H9 (cell line): Measurements from ENCODE around the gene DLG1. TPM values are rescaled to one million over a fixed set of nuclear protein-coding genes. Genes with fewer than 3 reads are reported as not detected.

Experiments used
- DNase-seq: peaks from one replicate; pipeline ENCODE4 v3.0.0-alpha.2; 2017
- H2AFZ ChIP-seq: one replicate; pipeline ENCODE4 v1.6.1; 2013; ENCODE audit warnings: mild to moderate bottlenecking, low read length, control low read depth, moderate library complexity
- H2AK5ac ChIP-seq: 2 replicates; pipeline ENCODE4 v1.6.1; 2013; ENCODE audit warnings: low read length, control low read depth, mixed read lengths; ENCODE audit not compliant: insufficient read length
- H2BK120ac ChIP-seq: one replicate; pipeline ENCODE4 v1.6.1; 2013; ENCODE audit warnings: low read depth, mild to moderate bottlenecking, low read length, control low read depth, inconsistent platforms; ENCODE audit not compliant: poor library complexity, severe bottlenecking
- H2BK12ac ChIP-seq: 2 replicates; pipeline ENCODE4 v1.6.1; 2013; ENCODE audit warnings: low read length, control low read depth, mixed read lengths, low read depth; ENCODE audit not compliant: insufficient read length
- H2BK15ac ChIP-seq: 2 replicates; pipeline ENCODE4 v1.6.1; 2013; ENCODE audit warnings: low read depth, low read length, control low read depth
- H2BK20ac ChIP-seq: one replicate; pipeline ENCODE4 v1.6.1; 2013; ENCODE audit warnings: low read depth, mild to moderate bottlenecking, low read length, control low read depth, inconsistent platforms; ENCODE audit not compliant: poor library complexity, severe bottlenecking
- H2BK5ac ChIP-seq: 2 replicates; pipeline ENCODE4 v1.6.1; 2013; ENCODE audit warnings: low read length, control low read depth, mixed read lengths; ENCODE audit not compliant: insufficient read length
- H3K14ac ChIP-seq: 2 replicates; pipeline ENCODE4 v1.6.1; 2013; ENCODE audit warnings: low read length, control low read depth; ENCODE audit not compliant: insufficient read depth
- H3K18ac ChIP-seq: 2 replicates; pipeline ENCODE4 v1.6.1; 2013; ENCODE audit warnings: low read depth, mild to moderate bottlenecking, mixed read lengths, low read length, control low read depth; ENCODE audit not compliant: insufficient read length
- H3K23ac ChIP-seq: 2 replicates; pipeline ENCODE4 v1.6.1; 2013; ENCODE audit warnings: low read length, control low read depth, mixed read lengths, low read depth; ENCODE audit not compliant: insufficient read length
- H3K23me2 ChIP-seq: 2 replicates; pipeline ENCODE4 v1.6.1; 2013; ENCODE audit warnings: low read depth, mild to moderate bottlenecking, mixed read lengths, low read length, control low read depth; ENCODE audit not compliant: insufficient read length, poor library complexity, severe bottlenecking
- H3K27ac ChIP-seq: 2 replicates; pipeline ENCODE4 v1.5.1; 2013; ENCODE audit warnings: low read length, control low read depth, mixed read lengths, low read depth; ENCODE audit not compliant: insufficient read length
- H3K27me3 ChIP-seq: 2 replicates; pipeline ENCODE4 v1.6.1; 2013; ENCODE audit warnings: low read length, control low read depth, inconsistent platforms; ENCODE audit not compliant: insufficient read depth
- H3K4ac ChIP-seq: 2 replicates; pipeline ENCODE4 v1.6.1; 2013; ENCODE audit warnings: low read depth, mild to moderate bottlenecking, control low read depth, inconsistent platforms, low read length, moderate library complexity
- H3K4me1 ChIP-seq: 2 replicates; pipeline ENCODE4 v1.6.1; 2013; ENCODE audit warnings: low read length, control low read depth, inconsistent platforms; ENCODE audit not compliant: insufficient read depth
- H3K4me2 ChIP-seq: 2 replicates; pipeline ENCODE4 v1.6.1; 2013; ENCODE audit warnings: low read length, control low read depth, mixed read lengths; ENCODE audit not compliant: insufficient read length, insufficient read depth
- H3K56ac ChIP-seq: 2 replicates; pipeline ENCODE4 v1.6.1; 2013; ENCODE audit warnings: low read depth, mild to moderate bottlenecking, mixed read lengths, low read length, control low read depth; ENCODE audit not compliant: insufficient read length
- H3K79me1 ChIP-seq: 2 replicates; pipeline ENCODE4 v1.6.1; 2013; ENCODE audit warnings: low read depth, mild to moderate bottlenecking, moderate library complexity, low read length, control low read depth, inconsistent platforms; ENCODE audit not compliant: insufficient read depth, poor library complexity, severe bottlenecking
- H3K79me2 ChIP-seq: 2 replicates; pipeline ENCODE4 v1.6.1; 2013; ENCODE audit warnings: low read length, control low read depth, inconsistent platforms; ENCODE audit not compliant: insufficient read depth
- H3K9ac ChIP-seq: 2 replicates; pipeline ENCODE4 v1.6.1; 2013; ENCODE audit warnings: low read length, control low read depth, mixed read lengths; ENCODE audit not compliant: insufficient read length; ENCODE audit errors: extremely low read depth
- H3K9me3 ChIP-seq: one replicate; pipeline ENCODE4 v1.6.1; 2013; ENCODE audit warnings: low read depth, low read length, inconsistent platforms; ENCODE audit not compliant: control insufficient read depth
- H3T11ph ChIP-seq: one replicate; pipeline ENCODE4 v1.6.1; 2013; ENCODE audit warnings: mild to moderate bottlenecking, low read length, control low read depth, inconsistent platforms
- H4K20me1 ChIP-seq: one replicate; pipeline ENCODE4 v1.6.1; 2013; ENCODE audit not compliant: control insufficient read depth, insufficient read length, insufficient read depth
- H4K5ac ChIP-seq: 2 replicates; pipeline ENCODE4 v1.6.1; 2013; ENCODE audit warnings: low read depth, mild to moderate bottlenecking, mixed read lengths, low read length, control low read depth; ENCODE audit not compliant: insufficient read length
- H4K8ac ChIP-seq: replicated peaks from 2 replicates; pipeline ENCODE4 v1.6.1; 2013; ENCODE audit warnings: low read length, control low read depth, mixed read lengths, low read depth; ENCODE audit not compliant: insufficient read length
- H4K91ac ChIP-seq: 2 replicates; pipeline ENCODE4 v1.6.1; 2013; ENCODE audit warnings: low read depth, mild to moderate bottlenecking, moderate library complexity, mixed read lengths, low read length, control low read depth; ENCODE audit not compliant: insufficient read length
- H3K27ac Mint-ChIP-seq, 3 experiments: 2 replicates in 2 of 3; 3 replicates in 1 of 3; pipeline ENCODE4 v1.8.0; 2020 to 2021; ENCODE audit warnings: mixed read lengths in 3 of 3, mild to moderate bottlenecking in 1 of 3, moderate library complexity in 1 of 3
- H3K27me3 Mint-ChIP-seq: 2 replicates; pipeline ENCODE4 v1.8.0; 2021; ENCODE audit warnings: low read depth, mild to moderate bottlenecking, moderate library complexity, mixed read lengths
- H3K36me3 Mint-ChIP-seq, 3 experiments: 2 replicates in 2 of 3; 3 replicates in 1 of 3; pipeline ENCODE4 v1.8.0; 2020 to 2021; ENCODE audit warnings: low read depth in 3 of 3, mixed read lengths in 3 of 3; ENCODE audit not compliant: insufficient read depth in 1 of 3
- H3K4me1 Mint-ChIP-seq, 2 experiments: 2 replicates each; pipeline ENCODE4 v1.8.0; 2020; ENCODE audit warnings: mixed read lengths in 2 of 2
- H3K4me3 Mint-ChIP-seq, 2 experiments: 2 replicates in 1 of 2; 3 replicates in 1 of 2; pipeline ENCODE4 v1.8.0; 2020 to 2021; ENCODE audit warnings: mild to moderate bottlenecking in 2 of 2, mixed read lengths in 2 of 2, moderate library complexity in 1 of 2
- H3K9me3 Mint-ChIP-seq, 2 experiments: 2 replicates in 1 of 2; 3 replicates in 1 of 2; pipeline ENCODE4 v1.8.0; 2020; ENCODE audit warnings: mild to moderate bottlenecking in 2 of 2, mixed read lengths in 2 of 2, moderate library complexity in 1 of 2
- WGBS: extraction: QIAGEN DNeasy Blood & Tissue Kit; methylation state at CpG from one replicate; pipeline ENCODE4 v1.1.7; 2013; ENCODE audit warnings: missing lambda C conversion rate, low lambda C conversion rate, mixed read lengths; ENCODE audit not compliant: insufficient read length; ENCODE audit errors: extremely low coverage; 5-methylcytosine and 5-hydroxymethylcytosine counted together
- total RNA-seq: library from RNA; stranded (reverse); gene quantifications from 2 replicates; pipeline ENCODE4 v1.2.1, GENCODE V29; 2021
- TF ChIP-seq, protein P1 (sequence below): fragments of 200-600 bp; sonication (generic); conservative IDR thresholded peaks from 3 replicates; pipeline ENCODE4 v1.8.0; 2021; ENCODE audit warnings: antibody characterized with exemption, mild to moderate bottlenecking

DLG1 gene
- total RNA-seq, 1 experiment from 2014 or later = 84.1 TPM

DNA sequence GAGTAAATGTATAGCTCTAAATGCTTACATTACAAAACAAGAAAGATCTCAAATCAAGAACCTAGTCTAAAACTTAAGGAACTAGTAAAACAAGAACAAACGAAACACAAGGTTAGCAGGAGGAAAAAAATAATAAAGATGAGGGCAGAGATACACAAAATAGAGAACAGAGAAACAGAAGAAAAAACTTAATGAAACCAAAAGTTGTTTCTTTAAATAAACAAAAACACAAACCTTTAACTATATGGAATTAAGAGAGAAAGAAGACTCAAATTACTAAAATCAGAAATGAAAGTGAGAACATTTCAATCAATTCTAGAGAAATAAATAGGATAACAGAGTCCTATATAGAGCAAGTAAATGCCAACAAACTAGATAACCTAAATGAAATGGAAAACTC is 59.6 kb downstream of the DLG1 start:
- Mint-ChIP-seq H3K4me1 (peaks cover 39 to 41% of the 10 kb centered on the region in 2 experiments), H3K27ac (peak overlapping the region in 1 of 3 experiments; percentile 24; a peak in 1 of 7 replicates), H3K36me3 (peaks cover 34 to 44% (median 35%) of the 10 kb centered on the region in 3 experiments), H3K27me3 (no peaks in the 10 kb centered on the region), H3K9me3 (peaks cover 27 to 28% of the 10 kb centered on the region in 2 experiments), H3K4me3 (no peak overlapping the region)
- H3K18ac ChIP-seq = no peak overlapping the region
- H4K8ac ChIP-seq = no peak overlapping the region
- H2BK15ac ChIP-seq = no peak overlapping the region
- H2AFZ ChIP-seq = no peak overlapping the region
- no peak overlapping the region for H2BK12ac ChIP-seq
- no peak overlapping the region for H3T11ph ChIP-seq
- H2BK5ac ChIP-seq = no peak overlapping the region
- no peak overlapping the region for H3K4ac ChIP-seq
- DNase-seq = no peak
- H4K91ac ChIP-seq = no peak overlapping the region
- H2BK120ac ChIP-seq = no peak overlapping the region
- H3K27ac ChIP-seq = no peak overlapping the region
- no peak overlapping the region for H4K5ac ChIP-seq
- H3K9me3 ChIP-seq = peaks cover 7% of the 10 kb centered on the region
- no peaks in the 10 kb centered on the region for H3K23me2 ChIP-seq
- H3K4me2 ChIP-seq = no peak overlapping the region
- no CpG with 5 or more reads among the region's 1 CpG for WGBS
- H3K23ac ChIP-seq = no peak overlapping the region
- H3K14ac ChIP-seq = no peak overlapping the region
- H3K27me3 ChIP-seq = no peaks in the 10 kb centered on the region
- peaks cover 11% of the 10 kb centered on the region for H3K79me1 ChIP-seq
- TF ChIP-seq, protein P1, sequence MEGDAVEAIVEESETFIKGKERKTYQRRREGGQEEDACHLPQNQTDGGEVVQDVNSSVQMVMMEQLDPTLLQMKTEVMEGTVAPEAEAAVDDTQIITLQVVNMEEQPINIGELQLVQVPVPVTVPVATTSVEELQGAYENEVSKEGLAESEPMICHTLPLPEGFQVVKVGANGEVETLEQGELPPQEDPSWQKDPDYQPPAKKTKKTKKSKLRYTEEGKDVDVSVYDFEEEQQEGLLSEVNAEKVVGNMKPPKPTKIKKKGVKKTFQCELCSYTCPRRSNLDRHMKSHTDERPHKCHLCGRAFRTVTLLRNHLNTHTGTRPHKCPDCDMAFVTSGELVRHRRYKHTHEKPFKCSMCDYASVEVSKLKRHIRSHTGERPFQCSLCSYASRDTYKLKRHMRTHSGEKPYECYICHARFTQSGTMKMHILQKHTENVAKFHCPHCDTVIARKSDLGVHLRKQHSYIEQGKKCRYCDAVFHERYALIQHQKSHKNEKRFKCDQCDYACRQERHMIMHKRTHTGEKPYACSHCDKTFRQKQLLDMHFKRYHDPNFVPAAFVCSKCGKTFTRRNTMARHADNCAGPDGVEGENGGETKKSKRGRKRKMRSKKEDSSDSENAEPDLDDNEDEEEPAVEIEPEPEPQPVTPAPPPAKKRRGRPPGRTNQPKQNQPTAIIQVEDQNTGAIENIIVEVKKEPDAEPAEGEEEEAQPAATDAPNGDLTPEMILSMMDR = no peak
- H3K9ac ChIP-seq = no peak overlapping the region
- peaks cover 6% of the 10 kb centered on the region; the same call in 1 of the 2 replicates for H3K4me1 ChIP-seq
- no peak overlapping the region for H2AK5ac ChIP-seq
- H4K20me1 ChIP-seq = no peaks in the 10 kb centered on the region
- no peak overlapping the region for H2BK20ac ChIP-seq
- H3K79me2 ChIP-seq = peaks cover 19% of the 10 kb centered on the region; the same call in 1 of the 2 replicates
- H3K56ac ChIP-seq = no peak overlapping the region
